RWPE2 (cell line): Measurements from ENCODE around the gene MEPCE.

Source experiments
- ATAC-seq: fragments of 200-7000 bp; cut with Tn5 transposase; 3 replicates; pipeline ENCODE4 v1.9.1; 2021; ENCODE audit warnings: low read depth
- DNase-seq: peaks from one replicate; pipeline ENCODE4 v3.0.0-alpha.2; 2020; ENCODE audit warnings: low spot score
- H3K27ac ChIP-seq: fragments of 450-650 bp; 2 replicates; pipeline ENCODE4 v1.5.1; 2017; ENCODE audit warnings: mild to moderate bottlenecking; ENCODE audit not compliant: poor library complexity, severe bottlenecking
- H3K27me3 ChIP-seq: fragments of 250-450 bp; sonication (Bioruptor Pico); 2 replicates; pipeline ENCODE4 v1.5.1; 2021; ENCODE audit warnings: mild to moderate bottlenecking, moderate library complexity; ENCODE audit not compliant: insufficient read depth, poor library complexity, severe bottlenecking
- H3K36me3 ChIP-seq: fragments of 250-450 bp; sonication (Bioruptor Pico); 2 replicates; pipeline ENCODE4 v1.5.1; 2020; ENCODE audit warnings: low read depth, mild to moderate bottlenecking, moderate library complexity
- H3K4me1 ChIP-seq: fragments of 250-450 bp; sonication (Bioruptor Pico); 2 replicates; pipeline ENCODE4 v1.5.1; 2021; ENCODE audit warnings: mild to moderate bottlenecking, moderate library complexity; ENCODE audit not compliant: insufficient read depth, poor library complexity, severe bottlenecking
- H3K4me3 ChIP-seq: fragments of 250-450 bp; sonication (Bioruptor Pico); 2 replicates; pipeline ENCODE4 v1.5.1; 2021; ENCODE audit warnings: mild to moderate bottlenecking, moderate library complexity; ENCODE audit not compliant: severe bottlenecking
- H3K9me3 ChIP-seq: fragments of 250-450 bp; sonication (Bioruptor Pico); 2 replicates; pipeline ENCODE4 v1.5.1; 2021; ENCODE audit warnings: mild to moderate bottlenecking, moderate library complexity; ENCODE audit not compliant: severe bottlenecking
- TF ChIP-seq, protein P1 (sequence below): fragments of 450-650 bp; IDR thresholded peaks from one replicate; pipeline ENCODE4 v1.5.1; 2017; ENCODE audit warnings: mild to moderate bottlenecking, moderate library complexity; ENCODE audit not compliant: poor library complexity, severe bottlenecking

MEPCE gene

GRCh38 chr7:100478958-100479660, 49.5 kb downstream of the MEPCE start, which contains the start of gene TSC22D4:
Gene TSC22D4, minus strand, starts transcription at chr7:100479214. Its CDS starts 1,176 bp downstream, at chr7:100478038.
- ATAC-seq (peak; percentile 81), DNase-seq (peak; percentile 91)
- TF ChIP-seq, protein P1, sequence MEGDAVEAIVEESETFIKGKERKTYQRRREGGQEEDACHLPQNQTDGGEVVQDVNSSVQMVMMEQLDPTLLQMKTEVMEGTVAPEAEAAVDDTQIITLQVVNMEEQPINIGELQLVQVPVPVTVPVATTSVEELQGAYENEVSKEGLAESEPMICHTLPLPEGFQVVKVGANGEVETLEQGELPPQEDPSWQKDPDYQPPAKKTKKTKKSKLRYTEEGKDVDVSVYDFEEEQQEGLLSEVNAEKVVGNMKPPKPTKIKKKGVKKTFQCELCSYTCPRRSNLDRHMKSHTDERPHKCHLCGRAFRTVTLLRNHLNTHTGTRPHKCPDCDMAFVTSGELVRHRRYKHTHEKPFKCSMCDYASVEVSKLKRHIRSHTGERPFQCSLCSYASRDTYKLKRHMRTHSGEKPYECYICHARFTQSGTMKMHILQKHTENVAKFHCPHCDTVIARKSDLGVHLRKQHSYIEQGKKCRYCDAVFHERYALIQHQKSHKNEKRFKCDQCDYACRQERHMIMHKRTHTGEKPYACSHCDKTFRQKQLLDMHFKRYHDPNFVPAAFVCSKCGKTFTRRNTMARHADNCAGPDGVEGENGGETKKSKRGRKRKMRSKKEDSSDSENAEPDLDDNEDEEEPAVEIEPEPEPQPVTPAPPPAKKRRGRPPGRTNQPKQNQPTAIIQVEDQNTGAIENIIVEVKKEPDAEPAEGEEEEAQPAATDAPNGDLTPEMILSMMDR: no peak

GRCh38 chr7:100481466-100481865, 51.8 kb downstream of the MEPCE start:
- no peaks in the 10 kb centered on the region for H3K36me3 ChIP-seq
- no peak overlapping the region for H3K27ac ChIP-seq
- ATAC-seq: no peak
- H3K27me3 ChIP-seq: no peaks in the 10 kb centered on the region
- no peaks in the 10 kb centered on the region for H3K4me1 ChIP-seq
- H3K9me3 ChIP-seq: no peaks in the 10 kb centered on the region
- DNase-seq: no peak
- no peak overlapping the region for H3K4me3 ChIP-seq
- TF ChIP-seq, protein P1: no peak

More at GRCh38 chr7:100478958-100479660, 49.5 kb downstream of the MEPCE start, which contains the start of gene TSC22D4:
- Histone ChIP-seq H3K9me3 (no peaks in the 10 kb centered on the region), H3K36me3 (peaks cover 12% of the 10 kb centered on the region), H3K4me1 (no peaks in the 10 kb centered on the region), H3K4me3 (peak within 1 kb of the TSS; percentile 84), H3K27me3 (no peaks in the 10 kb centered on the region), H3K27ac (peak within 1 kb of the TSS; percentile 64)

DNA sequence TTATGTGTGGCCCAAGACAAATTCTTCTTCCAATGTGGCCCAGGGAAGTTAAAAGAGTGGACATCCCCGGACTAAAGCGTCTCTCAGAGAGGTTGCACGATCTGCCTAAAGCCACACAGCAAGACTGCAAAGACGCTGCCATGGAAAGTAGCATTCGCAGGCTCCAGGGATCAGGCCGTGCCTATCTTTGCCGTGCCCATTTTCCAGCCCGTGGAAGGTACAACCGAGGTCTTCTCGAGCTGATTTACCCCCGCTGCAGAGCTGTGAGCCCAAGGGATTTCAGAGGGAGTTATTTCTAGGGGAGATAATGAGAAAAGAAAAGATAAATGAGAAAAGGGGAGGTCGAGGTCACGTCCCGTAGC, 53.1 kb downstream of the MEPCE start:
- H3K9me3 ChIP-seq: no peaks in the 10 kb centered on the region
- peak overlapping the region; percentile 33 for H3K27ac ChIP-seq
- H3K36me3 ChIP-seq: no peaks in the 10 kb centered on the region
- TF ChIP-seq, protein P1: no peak
- ATAC-seq: no peak
- peak overlapping the region; percentile 78 for H3K4me3 ChIP-seq
- no peaks in the 10 kb centered on the region for H3K4me1 ChIP-seq
- DNase-seq: no peak
- H3K27me3 ChIP-seq: no peaks in the 10 kb centered on the region

DNA sequence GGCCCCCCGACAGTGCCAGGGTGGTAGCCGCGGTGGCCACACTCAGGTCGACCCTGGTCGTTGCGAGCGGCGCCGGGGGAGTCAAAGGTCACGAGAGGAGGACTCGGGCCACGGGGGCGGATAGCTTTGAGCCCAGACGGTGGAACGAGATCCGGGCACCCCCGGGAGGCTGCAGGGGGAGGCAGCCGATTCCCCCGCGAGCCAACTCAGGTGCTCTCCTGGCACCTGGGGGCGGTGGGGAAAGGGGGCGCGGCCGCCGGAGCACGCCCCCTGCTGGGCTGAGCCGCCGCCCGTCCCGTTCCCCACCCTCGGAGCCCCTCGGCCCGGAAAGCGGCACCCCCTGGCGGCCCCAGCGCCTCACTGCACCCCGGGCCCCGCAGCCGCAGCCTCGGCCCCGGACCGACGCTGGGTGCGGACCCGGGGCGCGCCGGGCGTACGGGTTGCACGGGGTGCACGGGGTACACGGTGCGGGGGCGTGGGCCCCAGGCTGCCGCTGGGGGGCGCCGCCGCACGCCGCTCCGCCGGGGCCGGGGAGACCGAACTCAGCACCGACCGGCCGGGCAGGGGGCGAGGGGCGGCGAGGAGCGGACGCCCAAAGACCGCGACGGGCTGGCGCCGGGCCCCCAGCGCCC, 53.6 kb downstream of the MEPCE start:
- ATAC-seq (peak; percentile 37), DNase-seq (no peak)
- Histone ChIP-seq H3K4me1 (no peaks in the 10 kb centered on the region), H3K27ac (peak overlapping the region; percentile 33), H3K9me3 (no peaks in the 10 kb centered on the region), H3K4me3 (peak overlapping the region; percentile 78), H3K27me3 (no peaks in the 10 kb centered on the region), H3K36me3 (no peaks in the 10 kb centered on the region)
- TF ChIP-seq, protein P1: peak; percentile 98
